DMS 273 (cell line): ENCODE measurements around the gene PEX3.
"Not testable (repeated sequence)": the region's sequence is repeated elsewhere in the genome, so short reads cannot be mapped to it uniquely, and the experiment has no call there.

Source experiments
- DNase-seq: peaks from one replicate; lab custom pipeline; 2025; ENCODE audit not compliant: unreplicated experiment; lab: John Stamatoyannopoulos, UW

The PEX3 gene

GRCh38 chr6:143447865-143448264 is 2.7 kb upstream of the PEX3 start:
- DNase-seq, result not testable (repeated sequence)

DNA sequence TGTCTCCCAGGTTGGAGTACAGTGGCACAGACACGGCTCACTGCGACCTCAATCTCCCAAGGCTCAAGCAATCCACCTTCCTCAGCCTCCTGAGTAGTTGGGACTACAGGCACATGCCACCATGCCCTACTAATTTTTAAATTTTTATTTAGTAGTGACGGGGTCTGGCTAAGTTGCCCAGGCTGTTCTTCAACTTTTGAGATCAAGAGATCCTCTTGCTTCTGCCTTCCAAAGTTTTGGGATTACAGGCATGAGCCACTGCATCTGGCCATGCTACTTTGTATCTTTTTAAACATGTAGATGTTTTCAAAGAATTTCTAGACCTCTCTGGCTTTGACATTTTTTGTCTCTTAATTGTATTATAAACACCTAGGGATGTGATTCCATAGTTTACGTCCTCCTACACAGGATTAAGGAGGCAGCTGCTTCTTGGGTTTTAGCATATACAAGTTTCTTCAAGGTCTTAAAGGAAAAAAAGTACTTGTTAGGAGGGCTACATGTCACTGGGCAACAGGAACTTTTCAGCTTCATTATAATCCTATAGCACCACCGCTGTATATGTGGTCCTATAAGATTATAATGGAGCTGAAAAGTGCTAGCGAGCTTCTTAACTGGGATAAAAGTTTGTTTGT is 1.4 kb upstream of the PEX3 start:
- no peak for DNase-seq

GRCh38 chr6:143449714-143450452 is 722 bp upstream of the PEX3 start:
- peak; percentile 67 for DNase-seq

DNA sequence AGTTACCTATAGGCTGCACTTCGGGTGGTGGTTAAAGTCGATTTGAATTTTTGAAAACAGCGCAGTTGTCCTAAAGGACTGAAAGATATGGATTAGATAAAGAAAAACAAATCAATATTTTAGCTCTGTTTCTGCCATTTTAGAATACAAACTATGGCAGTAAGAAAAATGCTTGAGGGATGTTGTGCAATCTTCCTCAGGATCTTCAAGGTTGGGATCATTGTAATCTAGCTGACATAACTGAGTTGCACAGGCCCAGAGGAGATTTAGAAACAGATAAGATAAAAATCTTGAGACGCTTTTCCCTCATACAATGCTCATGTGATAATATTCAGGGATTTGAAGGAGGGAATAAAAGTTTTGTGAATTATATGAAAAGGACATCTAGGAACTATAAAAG is 926 bp downstream of the PEX3 start:
- no peak for DNase-seq

DNA sequence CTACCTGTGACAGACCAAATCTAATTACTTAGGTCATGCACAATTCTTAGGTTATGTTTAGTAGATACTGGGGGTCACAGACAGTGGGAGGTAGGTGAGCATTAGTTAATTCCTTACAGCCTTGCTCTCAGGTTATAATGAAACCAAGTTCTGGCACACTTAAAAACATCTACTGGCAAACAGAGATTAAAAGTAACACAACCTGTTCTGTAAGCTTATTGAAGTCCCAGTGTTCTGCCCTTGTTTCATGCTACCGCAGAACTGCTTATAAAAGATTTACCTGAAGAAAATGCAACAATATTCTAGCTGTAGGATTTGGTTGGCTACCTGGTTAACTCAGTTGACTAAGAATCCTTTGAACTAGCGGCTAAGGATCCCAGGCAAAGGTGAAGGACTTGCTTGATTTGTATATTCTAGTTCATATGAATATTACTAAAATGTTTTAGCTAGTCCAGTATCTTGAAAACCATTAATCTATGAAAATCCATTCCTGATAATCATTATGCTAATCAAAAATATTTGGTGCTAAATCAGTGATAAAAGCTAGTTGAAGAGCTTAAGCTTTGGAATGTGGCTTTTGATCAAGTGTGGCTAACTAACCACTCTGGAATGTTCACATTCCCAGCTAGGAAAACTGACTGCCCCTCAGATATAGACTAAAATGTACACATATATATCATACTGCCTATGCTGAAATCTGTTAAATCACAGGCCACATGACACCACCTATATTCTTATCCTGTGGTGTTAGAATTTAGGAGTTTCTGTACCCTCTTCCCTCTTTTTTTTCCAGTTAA is 7.2 kb downstream of the PEX3 start:
- no peak for DNase-seq

- DNase-seq, result no peak
Measured at GRCh38 chr6:143465546-143465945, 14.9 kb downstream of the PEX3 start.

- no peak for DNase-seq
Measured at GRCh38 chr6:143468026-143468425, 17.4 kb downstream of the PEX3 start.

GRCh38 chr6:143468823-143469222 is 18.2 kb downstream of the PEX3 start:
- not testable (repeated sequence) for DNase-seq

- DNase-seq, result no peak
Measured at GRCh38 chr6:143471822-143472221, 21.2 kb downstream of the PEX3 start.

DNA sequence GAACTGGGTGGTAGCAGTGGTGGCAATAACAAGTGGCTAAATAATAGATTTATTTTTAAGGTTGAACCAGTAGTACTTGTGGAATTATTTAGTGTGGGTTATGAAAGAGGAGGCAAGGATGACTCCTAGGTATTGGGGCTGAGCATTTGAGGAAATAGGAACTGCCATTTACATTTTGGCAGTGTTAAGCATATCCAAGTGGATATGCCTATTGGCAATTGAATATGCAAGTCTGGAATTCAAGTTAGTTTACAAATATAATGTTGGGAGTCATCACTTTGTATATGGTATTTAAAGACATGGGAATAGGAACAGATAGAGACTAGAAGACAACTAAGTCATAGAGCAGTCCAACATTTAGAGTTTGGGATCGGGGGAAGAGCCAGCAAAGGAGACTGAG is 25.9 kb downstream of the PEX3 start:
- no peak for DNase-seq

GRCh38 chr6:143478479-143479062 is 28.0 kb downstream of the PEX3 start:
- no peak for DNase-seq

DNA sequence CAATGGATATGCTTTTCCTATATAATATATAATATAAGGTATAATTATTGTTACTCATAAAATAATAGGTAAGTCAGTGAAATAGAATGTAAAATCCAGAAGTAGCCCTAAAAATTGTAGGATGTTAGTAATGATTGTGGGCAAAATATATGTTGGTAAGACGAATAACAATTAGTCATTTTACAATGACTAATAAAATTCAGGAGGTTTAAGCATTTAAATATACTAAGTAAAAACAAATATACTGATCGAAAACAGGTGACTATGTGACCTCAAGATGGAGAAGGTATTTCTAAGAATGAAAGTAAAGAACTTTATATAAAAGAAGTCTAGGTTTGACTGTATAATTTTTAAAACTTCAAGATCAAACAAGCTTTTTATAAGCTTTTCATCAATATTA is 32.0 kb downstream of the PEX3 start:
- DNase-seq, result no peak

GRCh38 chr6:143485967-143486366 is 35.4 kb downstream of the PEX3 start:
- DNase-seq, result no peak

DNA sequence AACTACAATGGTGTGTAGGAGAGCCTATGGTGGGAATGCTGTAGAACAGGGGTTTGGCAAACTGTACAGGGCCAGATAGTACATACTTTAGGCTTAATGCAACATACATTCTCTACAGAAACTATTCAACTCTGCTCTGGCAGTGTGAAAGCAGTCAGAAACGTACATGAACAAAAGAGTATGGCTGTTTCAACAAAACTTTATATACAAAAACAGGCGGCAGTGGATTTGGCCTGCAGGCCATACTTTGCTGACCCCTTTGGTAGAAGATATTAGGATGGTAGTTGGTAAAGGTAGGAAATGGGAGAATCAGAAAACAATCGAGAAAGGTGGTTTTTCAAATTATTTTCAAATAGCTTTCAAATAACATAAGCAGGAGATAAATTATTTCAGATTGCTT is 36.1 kb downstream of the PEX3 start:
- no peak for DNase-seq

GRCh38 chr6:143490244-143490643 is 39.6 kb downstream of the PEX3 start:
- no peak for DNase-seq

DNA sequence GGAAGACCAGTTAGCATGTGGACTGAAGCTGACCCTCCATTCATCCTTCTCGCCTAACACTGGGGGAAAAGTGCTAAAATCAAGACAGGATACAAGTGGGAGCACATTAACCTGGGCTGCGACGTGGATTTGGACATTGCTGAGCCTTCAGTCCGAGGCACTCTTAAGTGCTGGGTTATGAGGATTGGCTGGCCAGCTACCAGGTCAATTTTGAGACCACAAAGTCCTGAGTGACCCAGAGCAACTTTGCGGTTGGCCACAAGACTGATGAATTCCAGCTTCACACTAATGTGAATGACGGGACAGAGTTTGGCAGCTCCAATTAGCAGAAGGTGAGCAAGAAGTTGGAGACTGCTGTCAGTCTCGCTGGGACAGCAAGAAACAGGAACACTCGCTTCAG is 40.2 kb downstream of the PEX3 start:
- DNase-seq, result no peak

- no peak for DNase-seq
Measured at GRCh38 chr6:143496974-143497373, 46.4 kb downstream of the PEX3 start.

DNA sequence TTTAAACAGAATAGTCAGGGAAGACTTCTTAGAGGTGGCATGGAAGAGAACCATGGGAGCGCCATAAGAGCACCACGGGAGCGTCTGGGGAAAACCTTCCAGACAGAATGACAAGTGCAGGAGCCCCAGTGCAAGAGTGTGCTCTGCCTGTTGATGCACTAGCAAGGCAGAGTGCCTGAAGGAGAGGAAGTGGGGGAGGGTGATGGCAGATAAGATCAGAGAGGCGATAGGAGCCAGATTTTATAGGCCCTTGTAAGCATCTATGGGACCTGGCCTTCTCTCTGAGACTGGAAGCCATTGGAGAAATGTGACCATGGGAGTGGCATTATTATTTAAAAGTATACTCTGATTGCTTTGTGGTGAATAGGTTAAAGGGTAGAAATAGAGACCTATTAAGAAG is 47.8 kb downstream of the PEX3 start:
- DNase-seq, result no peak

DNA sequence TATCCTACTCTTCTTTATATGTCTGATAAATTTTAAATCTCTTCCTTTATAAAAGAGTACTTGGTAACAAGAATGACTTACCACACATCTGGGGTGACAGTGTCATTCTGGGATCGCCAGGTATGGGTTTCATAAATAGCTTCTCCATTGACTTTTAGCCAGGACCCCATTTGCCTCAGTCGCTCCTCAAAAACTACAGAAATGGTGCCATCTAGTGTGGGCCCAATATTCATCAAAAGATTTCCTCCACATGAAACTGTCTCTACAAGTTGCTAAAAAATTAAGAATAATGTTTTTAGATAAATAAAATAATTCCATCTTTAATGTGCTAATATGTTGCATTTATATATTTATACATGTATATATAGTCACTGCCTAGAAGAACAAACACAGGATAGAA is 51.2 kb downstream of the PEX3 start:
- DNase-seq, result no peak

DNA sequence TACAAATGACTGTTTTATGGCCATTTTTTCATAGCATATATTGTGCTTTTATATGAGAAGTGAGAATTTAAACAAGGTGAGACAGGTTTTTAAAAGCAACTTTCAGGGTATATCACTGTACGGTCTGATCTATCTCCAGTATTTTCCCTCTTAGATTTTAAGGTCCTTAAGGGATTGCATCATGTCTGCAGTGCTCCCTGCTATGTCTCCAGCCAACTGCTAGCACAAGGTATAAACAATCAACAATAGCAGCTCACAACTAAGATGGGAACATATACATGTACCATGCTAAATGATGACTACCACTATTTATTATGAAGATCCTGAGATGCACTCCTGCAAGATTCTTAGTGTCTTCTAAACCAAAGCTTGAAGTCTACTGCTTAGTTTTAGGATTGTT is 53.8 kb downstream of the PEX3 start:
- DNase-seq, result no peak

- no peak for DNase-seq
Measured at GRCh38 chr6:143505111-143505510, 54.5 kb downstream of the PEX3 start.

DNA sequence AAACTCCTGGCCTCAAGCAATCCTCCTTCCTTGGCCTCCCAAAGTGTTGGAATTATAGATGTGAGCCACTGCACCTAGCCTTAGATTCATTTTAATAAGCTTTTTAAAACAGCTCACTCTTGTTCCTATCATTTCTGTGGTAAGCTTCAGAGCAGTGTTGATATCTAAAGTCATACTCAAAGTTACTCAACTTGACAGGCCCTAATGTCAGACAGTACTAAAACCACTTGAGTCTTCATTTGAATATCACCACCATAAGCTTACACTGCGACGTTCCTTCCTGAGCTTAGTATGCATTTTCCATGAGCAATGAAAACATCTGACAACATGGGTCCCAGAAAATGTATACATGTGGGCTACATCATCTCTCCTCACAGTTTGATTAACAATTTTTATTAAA is 54.9 kb downstream of the PEX3 start:
- DNase-seq, result no peak
